CD14-positive monocyte (primary cell): ENCODE results near the gene NKX2-2. TPM values are rescaled to one million over a fixed set of nuclear protein-coding genes. Genes with fewer than 3 reads are reported as not detected.

Experiments
- DNase-seq, 3 donors: peaks; one replicate each; pipeline ENCODE4 v3.0.0-alpha.2; 2011 to 2022
- H2AFZ ChIP-seq: 2 replicates; pipeline ENCODE4 v1.6.0; 2012; ENCODE audit warnings: mild to moderate bottlenecking, low read depth, low read length, inconsistent platforms; ENCODE audit not compliant: insufficient read depth, poor library complexity, severe bottlenecking
- H3K27ac ChIP-seq, 2 donors: 1 replicate in 1 of 2; 2 replicates in 1 of 2; pipeline ENCODE4 v1.5.1; 2012 to 2013; ENCODE audit warnings: low read length in 2 of 2, control low read depth in 1 of 2, inconsistent platforms in 1 of 2, low read depth in 1 of 2, mild to moderate bottlenecking in 1 of 2
- H3K27me3 ChIP-seq, 2 donors: one replicate each; pipeline versions ENCODE4 v1.6.0 to v1.6.1; 2011 to 2013; ENCODE audit warnings: low read length in 2 of 2; ENCODE audit not compliant: control insufficient read depth in 2 of 2, insufficient read depth in 2 of 2
- H3K36me3 ChIP-seq, 2 donors: replicated peaks in 1 of 2; 1 replicate in 1 of 2; 2 replicates in 1 of 2; pipeline versions ENCODE4 v1.5.1 to v1.6.1; 2012 to 2013; ENCODE audit warnings: low read length in 2 of 2, control low read depth in 1 of 2, inconsistent platforms in 1 of 2, mild to moderate bottlenecking in 1 of 2; ENCODE audit not compliant: insufficient read depth in 2 of 2, control insufficient read depth in 1 of 2
- H3K4me1 ChIP-seq, 2 donors: 1 replicate in 1 of 2; 2 replicates in 1 of 2; pipeline versions ENCODE4 v1.5.1 to v1.6.1; 2012 to 2013; ENCODE audit warnings: low read length in 2 of 2, control low read depth in 1 of 2, inconsistent platforms in 1 of 2, mild to moderate bottlenecking in 1 of 2, moderate library complexity in 1 of 2; ENCODE audit not compliant: insufficient read depth in 2 of 2, control insufficient read depth in 1 of 2
- H3K4me2 ChIP-seq: replicated peaks from 2 replicates; pipeline ENCODE3; 2012; ENCODE audit warnings: low read length, moderate library complexity, mild to moderate bottlenecking; ENCODE audit not compliant: poor library complexity, severe bottlenecking; ENCODE audit errors: extremely low read depth
- H3K4me3 ChIP-seq, 3 experiments: fragments of 200-600 bp in 1 of 3; sonication (generic) in 1 of 3; replicated peaks in 1 of 3; 1 replicate in 2 of 3; 2 replicates in 1 of 3; pipeline ENCODE4 v1.5.1; 2011 to 2013; ENCODE audit warnings: low read length in 3 of 3, mild to moderate bottlenecking in 3 of 3, control low read depth in 2 of 3, low read depth in 2 of 3, inconsistent platforms in 1 of 3, moderate library complexity in 1 of 3
- H3K79me2 ChIP-seq: 2 replicates; pipeline ENCODE4 v1.6.0; 2012; ENCODE audit warnings: mild to moderate bottlenecking, control low read depth, inconsistent platforms, low read length, moderate library complexity; ENCODE audit not compliant: insufficient read depth
- H3K9ac ChIP-seq: 2 replicates; pipeline ENCODE4 v1.6.0; 2017; ENCODE audit warnings: low read length, mild to moderate bottlenecking; ENCODE audit not compliant: insufficient read depth, poor library complexity, severe bottlenecking
- H3K9me3 ChIP-seq, 2 donors: replicated peaks in 1 of 2; 1 replicate in 1 of 2; 2 replicates in 1 of 2; pipeline versions ENCODE4 v1.5.1 to v1.6.1; 2012 to 2013; ENCODE audit warnings: low read length in 2 of 2, control low read depth in 1 of 2; ENCODE audit not compliant: control insufficient read depth in 1 of 2, insufficient read depth in 1 of 2
- H4K20me1 ChIP-seq: 2 replicates; pipeline ENCODE4 v1.6.0; 2012; ENCODE audit warnings: mild to moderate bottlenecking, low read length, control low read depth, moderate library complexity; ENCODE audit not compliant: insufficient read depth
- H3K27ac Mint-ChIP-seq, 7 donors: one replicate each; pipeline ENCODE4 v1.8.0; 2020; ENCODE audit warnings: mild to moderate bottlenecking in 7 of 7, mixed read lengths in 7 of 7, moderate library complexity in 6 of 7, inconsistent platforms in 2 of 7
- H3K27me3 Mint-ChIP-seq, 3 donors: one replicate each; pipeline ENCODE4 v1.8.0; 2021 to 2022; ENCODE audit warnings: low read depth in 3 of 3, mild to moderate bottlenecking in 3 of 3, mixed read lengths in 3 of 3, moderate library complexity in 3 of 3, inconsistent platforms in 1 of 3
- H3K36me3 Mint-ChIP-seq, 2 donors: one replicate each; pipeline ENCODE4 v1.8.0; 2020; ENCODE audit warnings: mixed read lengths in 2 of 2, inconsistent platforms in 1 of 2, mild to moderate bottlenecking in 1 of 2
- H3K4me1 Mint-ChIP-seq: one replicate; pipeline ENCODE4 v1.8.0; 2020; ENCODE audit warnings: mild to moderate bottlenecking, mixed read lengths
- H3K4me3 Mint-ChIP-seq, 2 donors: one replicate each; pipeline ENCODE4 v1.8.0; 2020; ENCODE audit warnings: mild to moderate bottlenecking in 2 of 2, mixed read lengths in 2 of 2, moderate library complexity in 1 of 2
- H3K9me3 Mint-ChIP-seq, 7 donors: one replicate each; pipeline ENCODE4 v1.8.0; 2020 to 2022; ENCODE audit warnings: mixed read lengths in 7 of 7, mild to moderate bottlenecking in 6 of 7, moderate library complexity in 6 of 7, inconsistent platforms in 2 of 7
- CTCF ChIP-seq: fragments of 200-600 bp; IDR thresholded peaks from one replicate; pipeline ENCODE4 v1.8.0; 2022; ENCODE audit warnings: antibody characterized with exemption, mild to moderate bottlenecking
- WGBS: methylation state at CpG from one replicate; pipeline ENCODE4 v1.1.5; 2013; ENCODE audit warnings: missing lambda C conversion rate; ENCODE audit not compliant: insufficient coverage; 5-methylcytosine and 5-hydroxymethylcytosine counted together
- intact Hi-C, 2 donors: fragments of 100-400 bp; cut with micrococcal nuclease; formaldehyde crosslinking; loops; one replicate each; pipeline versions ENCODE4 v1.15.0 to v1.15.1; 2023
- polyA plus RNA-seq, 3 donors: library from polyadenylated mRNA; depleted of rRNA in 1 of 3; unstranded in 2 of 3; stranded (reverse) in 1 of 3; fragments of 300-500 nt in 2 of 3; fragments of >200 nt in 1 of 3; fragmentation: Illumina TruSeq in 2 of 3; gene quantifications; 1 replicate in 2 of 3; 2 replicates in 1 of 3; pipeline ENCODE4 v1.2.3, GENCODE V29; 2012 to 2021

NKX2-2 gene
- polyA plus RNA-seq, 3 donors: not detected

DNA sequence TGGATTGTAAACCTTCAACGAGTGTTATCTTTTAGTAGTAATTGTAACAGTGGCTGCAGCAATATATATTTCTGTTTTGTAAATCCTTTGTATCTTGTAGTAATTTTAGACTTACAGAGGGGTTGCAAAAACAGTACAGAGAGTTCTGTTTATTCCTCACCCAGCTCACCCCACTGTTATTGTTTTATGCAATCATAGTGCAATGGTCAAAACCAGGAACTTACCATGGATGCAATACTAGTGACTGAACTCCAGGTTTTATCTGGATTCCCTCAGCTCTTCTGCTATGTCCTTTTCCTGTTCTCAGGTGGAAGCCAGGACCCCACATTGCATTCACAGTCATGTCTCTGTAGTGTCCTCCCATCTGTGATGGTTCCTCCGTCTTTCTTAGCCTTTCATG is 42.5 kb upstream of the NKX2-2 start:
- no peak for DNase-seq
- H4K20me1 ChIP-seq: no peaks in the 10 kb centered on the region
- no peaks in the 10 kb centered on the region for H3K4me1 ChIP-seq
- Mint-ChIP-seq H3K27me3 (peaks cover 9 to 26% (median 21%) of the 10 kb centered on the region in 3 donors), H3K27ac (no peak overlapping the region), H3K9me3 (peaks cover 0 to 2% (median 0%) of the 10 kb centered on the region in 7 donors), H3K4me1 (peaks cover 3% of the 10 kb centered on the region), H3K4me3 (peak overlapping the region; percentile 0 to 21), H3K36me3 (no peaks in the 10 kb centered on the region)
- TF ChIP-seq CTCF: no peak
- no peak overlapping the region for H3K4me3 ChIP-seq
- no peaks in the 10 kb centered on the region for H3K36me3 ChIP-seq
- no peaks in the 10 kb centered on the region for H3K79me2 ChIP-seq
- no peak overlapping the region for H2AFZ ChIP-seq
- WGBS: 100% methylated on average over 1 of the region's 2 CpGs
- H3K4me2 ChIP-seq: no peak overlapping the region
- no peaks in the 10 kb centered on the region for H3K9me3 ChIP-seq
- H3K27me3 ChIP-seq: no peaks in the 10 kb centered on the region
- intact Hi-C loops: no loop called here
- H3K9ac ChIP-seq: no peak overlapping the region
- H3K27ac ChIP-seq: no peak overlapping the region

DNA sequence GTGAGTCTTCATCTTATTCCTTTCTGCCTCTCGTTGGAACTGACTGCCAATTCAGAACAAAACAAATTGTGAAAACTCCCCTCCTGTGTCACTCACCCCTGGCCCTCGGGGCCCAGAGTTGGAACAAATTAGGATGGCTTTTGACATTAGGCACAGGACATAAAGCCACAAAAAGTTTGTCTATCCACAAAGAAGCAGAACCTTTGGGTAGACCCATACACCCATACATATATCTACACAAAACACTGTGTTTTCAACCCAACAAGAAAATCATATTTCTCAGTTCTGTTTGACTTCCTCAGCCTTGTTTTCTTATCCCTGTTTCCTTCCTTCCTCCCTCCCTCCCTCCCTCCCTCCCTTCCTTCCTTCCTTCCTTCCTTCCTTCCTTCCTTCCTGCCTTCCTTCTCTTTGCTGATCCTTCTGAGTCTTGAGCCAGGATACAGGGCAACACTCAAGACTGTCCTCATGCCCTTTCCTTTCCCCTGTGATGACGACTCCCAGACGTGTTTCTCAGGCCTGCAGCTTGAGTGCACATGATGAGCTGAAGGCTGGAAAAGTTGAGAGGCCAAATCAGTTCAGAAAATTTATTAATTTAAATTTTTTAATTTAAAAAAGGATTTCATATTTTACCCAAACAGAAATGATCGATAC is 41.7 kb upstream of the NKX2-2 start:
- no peaks in the 10 kb centered on the region for H3K79me2 ChIP-seq
- 86% methylated on average over 2 of the region's 5 CpGs for WGBS
- no peak overlapping the region for H3K27ac ChIP-seq
- TF ChIP-seq CTCF: no peak
- no peaks in the 10 kb centered on the region for H3K36me3 Mint-ChIP-seq
- H3K4me1 ChIP-seq: no peaks in the 10 kb centered on the region
- no peak overlapping the region for H3K4me2 ChIP-seq
- peaks cover 0 to 2% (median 0%) of the 10 kb centered on the region in 7 donors for H3K9me3 Mint-ChIP-seq
- no peak overlapping the region for H3K4me3 Mint-ChIP-seq
- peaks cover 3% of the 10 kb centered on the region for H3K4me1 Mint-ChIP-seq
- H3K4me3 ChIP-seq: no peak overlapping the region
- H3K9me3 ChIP-seq: no peaks in the 10 kb centered on the region
- no peaks in the 10 kb centered on the region for H3K27me3 ChIP-seq
- H4K20me1 ChIP-seq: no peaks in the 10 kb centered on the region
- DNase-seq: no peak
- no peak overlapping the region for H3K9ac ChIP-seq
- H3K27ac Mint-ChIP-seq: no peak overlapping the region
- intact Hi-C loops: no loop called here
- H3K27me3 Mint-ChIP-seq: peaks cover 9 to 29% (median 24%) of the 10 kb centered on the region in 3 donors
- no peak overlapping the region for H2AFZ ChIP-seq
- H3K36me3 ChIP-seq: no peaks in the 10 kb centered on the region
